Endothelial cell of umbilical vein (primary cell): Measurements from ENCODE around the gene RBM5. TPM values are rescaled to one million over a fixed set of nuclear protein-coding genes. Genes with fewer than 3 reads are reported as not detected.
A peak's percentile ranks its signal among the peaks of the same experiment; 100 is the strongest.

Source experiments
- BruUV-seq: library from RNA; stranded (reverse); fragments of 400-500 nt; replicated peaks from 2 replicates; lab custom pipeline; 2021; lab: Mats Ljungman, UMichigan
- CTCF ChIA-PET: fragments of 300-600, 350-600 bp; sonication (Branson Sonifier 250); formaldehyde crosslinking; loops from one replicate; lab custom pipeline; 2021; ENCODE audit warnings: antibody characterized with exemption, inconsistent platforms; lab: Charles Lee
- POLR2A ChIA-PET: fragments of 300-600, 350-600 bp; sonication (Branson Sonifier 250); formaldehyde crosslinking; loops from one replicate; lab custom pipeline; 2021; ENCODE audit warnings: antibody characterized with exemption, inconsistent platforms; lab: Charles Lee
- DNase-seq: peaks from one replicate; pipeline ENCODE4 v3.0.0-alpha.2; 2011; ENCODE audit warnings: low read depth, low spot score
- FAIRE-seq: peaks from 2 replicates; lab custom pipeline; 2011; peaks lifted over from hg19 to GRCh38; lab: Jason Lieb, UNC
- H2AFZ ChIP-seq: 2 replicates; pipeline ENCODE4 v1.6.0; 2012; ENCODE audit warnings: low read depth, low read length, control low read depth, inconsistent platforms
- H3K27ac ChIP-seq: 2 replicates; pipeline ENCODE4 v1.5.1; 2011; ENCODE audit warnings: low read depth, mild to moderate bottlenecking, control low read depth, low read length, moderate library complexity; ENCODE audit not compliant: insufficient read depth
- H3K27me3 ChIP-seq, 2 experiments: 2 replicates each; pipeline versions ENCODE4 v1.6.0 to v1.6.1; 2011; ENCODE audit warnings: low read length in 2 of 2, mixed read lengths in 1 of 2; ENCODE audit not compliant: control insufficient read depth in 2 of 2, insufficient read depth in 2 of 2
- H3K36me3 ChIP-seq, 2 experiments: 2 replicates in 1 of 2; 3 replicates in 1 of 2; pipeline ENCODE4 v1.5.1; 2011; ENCODE audit warnings: low read length in 2 of 2, mild to moderate bottlenecking in 1 of 2, moderate library complexity in 1 of 2; ENCODE audit not compliant: control insufficient read depth in 2 of 2, insufficient read depth in 2 of 2; ENCODE audit errors: extremely low read depth in 1 of 2
- H3K4me1 ChIP-seq: 3 replicates; pipeline ENCODE4 v1.5.1; 2011; ENCODE audit warnings: mild to moderate bottlenecking, low read length; ENCODE audit not compliant: control insufficient read depth, insufficient read depth; ENCODE audit errors: extremely low read depth
- H3K4me2 ChIP-seq: 2 replicates; pipeline ENCODE4 v1.6.1; 2011; ENCODE audit warnings: low read length, control low read depth, mixed read lengths; ENCODE audit not compliant: insufficient read depth
- H3K4me3 ChIP-seq, 3 experiments: fragments of 200-600 bp in 1 of 3; sonication (generic), shearing (Covaris generic) in 1 of 3; replicated peaks in 1 of 3; 2 replicates each; pipeline ENCODE4 v1.5.1; 2011 to 2016; ENCODE audit warnings: control low read depth in 3 of 3, low read length in 3 of 3, mild to moderate bottlenecking in 2 of 3, inconsistent platforms in 1 of 3, low read depth in 1 of 3, moderate library complexity in 1 of 3; ENCODE audit not compliant: insufficient read depth in 1 of 3
- H3K79me2 ChIP-seq: 2 replicates; pipeline ENCODE4 v1.6.0; 2012; ENCODE audit warnings: low read length, inconsistent platforms; ENCODE audit not compliant: control insufficient read depth, insufficient read depth
- H3K9ac ChIP-seq: replicated peaks from 2 replicates; pipeline ENCODE3; 2011; ENCODE audit warnings: low read length, control low read depth; ENCODE audit not compliant: insufficient read depth; ENCODE audit errors: extremely low read depth
- H3K9me1 ChIP-seq: replicated peaks from 3 replicates; pipeline ENCODE4 v1.6.0; 2011; ENCODE audit warnings: mild to moderate bottlenecking, low read length; ENCODE audit not compliant: control insufficient read depth, insufficient read depth; ENCODE audit errors: extremely low read depth
- H3K9me3 ChIP-seq: replicated peaks from 2 replicates; pipeline ENCODE4 v1.5.1; 2012; ENCODE audit warnings: low read length, inconsistent platforms; ENCODE audit not compliant: control insufficient read depth, insufficient read depth
- H4K20me1 ChIP-seq: replicated peaks from 2 replicates; pipeline ENCODE3; 2011; ENCODE audit warnings: mild to moderate bottlenecking, low read length; ENCODE audit not compliant: control insufficient read depth, insufficient read depth; ENCODE audit errors: extremely low read depth
- EZH2 ChIP-seq: IDR thresholded peaks from 2 replicates; pipeline ENCODE4 v1.6.1; 2012; ENCODE audit warnings: borderline replicate concordance, low read depth, mild to moderate bottlenecking, moderate library complexity, low read length, inconsistent platforms; ENCODE audit not compliant: severe bottlenecking
- FOS ChIP-seq: IDR thresholded peaks from 2 replicates; pipeline ENCODE4 v1.6.1; 2011; ENCODE audit warnings: mild to moderate bottlenecking, low read length, moderate library complexity, borderline replicate concordance; ENCODE audit not compliant: insufficient read depth
- GATA2 ChIP-seq: IDR thresholded peaks from 2 replicates; pipeline ENCODE4 v1.7.0; 2011; ENCODE audit warnings: low read depth, mild to moderate bottlenecking, moderate library complexity, mixed read lengths, low read length; ENCODE audit not compliant: insufficient read length, insufficient read depth
- JUN ChIP-seq: IDR thresholded peaks from 2 replicates; pipeline ENCODE4 v1.6.1; 2011; ENCODE audit warnings: borderline replicate concordance, low read depth; ENCODE audit not compliant: insufficient read length, insufficient read depth
- MYC ChIP-seq: IDR thresholded peaks from one replicate; pipeline ENCODE4 v1.6.1; 2011; ENCODE audit warnings: mild to moderate bottlenecking, low read depth, low read length
- POLR2A ChIP-seq: IDR thresholded peaks from 2 replicates; pipeline ENCODE4 v1.6.1; 2012; ENCODE audit warnings: low read depth, mild to moderate bottlenecking, control low read depth, low read length
- POLR2AphosphoS5 ChIP-seq: IDR thresholded peaks from 2 replicates; pipeline ENCODE4 v1.6.1; 2012; ENCODE audit warnings: low read depth, mild to moderate bottlenecking, control low read depth, low read length, moderate library complexity; ENCODE audit not compliant: insufficient read depth
- dilution Hi-C: fragments of 300-500 bp; cut with MboI; formaldehyde crosslinking; loops from one replicate; pipeline ENCODE4 v1.15.0; 2019; ENCODE audit warnings: low sequenced_read_pairs; ENCODE audit not compliant: extremely low pct_ligation_motif_present
- intact Hi-C: fragments of 100-400 bp; cut with micrococcal nuclease; formaldehyde crosslinking; loops from one replicate; pipeline ENCODE4 v1.10.0; 2022
- polyA plus RNA-seq, 4 experiments: library from polyadenylated mRNA; depleted of rRNA in 3 of 4; stranded (reverse) in 3 of 4; unstranded in 1 of 4; fragments of >200 nt; gene quantifications; 2 replicates each; pipeline versions ENCODE4 v1.2.1 to v1.2.3, GENCODE V29; 2011 to 2012; ENCODE audit warnings: missing spikeins in 1 of 4
- total RNA-seq: library from RNA; stranded (reverse); gene quantifications from 2 replicates; pipeline ENCODE4 v1.2.3, GENCODE V29; 2021
- TF ChIP-seq, protein P1 (sequence below), 2 donors: IDR thresholded peaks; 1 replicate in 1 of 2; 2 replicates in 1 of 2; pipeline ENCODE4 v1.5.1; 2011; ENCODE audit warnings: low read length in 2 of 2, mild to moderate bottlenecking in 2 of 2, moderate library complexity in 2 of 2, control low read depth in 1 of 2, inconsistent platforms in 1 of 2, low read depth in 1 of 2; ENCODE audit not compliant: insufficient read depth in 1 of 2; ENCODE audit errors: extremely low read depth in 1 of 2
- TF ChIP-seq, protein P2 (sequence below): IDR thresholded peaks from 2 replicates; pipeline ENCODE4 v1.6.1; 2011; ENCODE audit not compliant: insufficient read depth, insufficient read length

RBM5 gene
- total and polyA plus RNA-seq, 2 donors (not counting 3 experiments of a cell fraction or from before 2014, with no cell fraction given) = 190 to 218 TPM

- Histone ChIP-seq H3K9ac (peak overlapping the region; percentile 18), H3K36me3 (peaks cover 0 to 9% of the 10 kb centered on the region in 2 experiments), H2AFZ (no peak overlapping the region), H3K79me2 (peaks cover 56% of the 10 kb centered on the region), H3K4me1 (peaks cover 99% of the 10 kb centered on the region), H3K9me3 (no peaks in the 10 kb centered on the region), H3K9me1 (no peaks in the 10 kb centered on the region), H3K27ac (peak overlapping the region; percentile 7), H4K20me1 (no peaks in the 10 kb centered on the region), H3K27me3 (no peaks in the 10 kb centered on the region), H3K4me3 (no peak overlapping the region), H3K4me2 (no peak overlapping the region)
- DNase-seq (no peak), FAIRE-seq (no peak)
- CTCF ChIA-PET = no interaction called here
- intact Hi-C loops = no loop called here
- POLR2A ChIA-PET = interaction anchor here (0.6 kb wide), 1 partner anchor 12 kb away, joined by 3 read pairs; no protein-coding TSS in a partner anchor
- dilution Hi-C loops = no loop called here
- no TSS peak for BruUV-seq
- TF ChIP-seq POLR2A (no peak), POLR2AphosphoS5 (no peak), GATA2 (no peak), JUN (no peak), MYC (no peak), FOS (no peak), EZH2 (no peak)
- TF ChIP-seq, protein P1, sequence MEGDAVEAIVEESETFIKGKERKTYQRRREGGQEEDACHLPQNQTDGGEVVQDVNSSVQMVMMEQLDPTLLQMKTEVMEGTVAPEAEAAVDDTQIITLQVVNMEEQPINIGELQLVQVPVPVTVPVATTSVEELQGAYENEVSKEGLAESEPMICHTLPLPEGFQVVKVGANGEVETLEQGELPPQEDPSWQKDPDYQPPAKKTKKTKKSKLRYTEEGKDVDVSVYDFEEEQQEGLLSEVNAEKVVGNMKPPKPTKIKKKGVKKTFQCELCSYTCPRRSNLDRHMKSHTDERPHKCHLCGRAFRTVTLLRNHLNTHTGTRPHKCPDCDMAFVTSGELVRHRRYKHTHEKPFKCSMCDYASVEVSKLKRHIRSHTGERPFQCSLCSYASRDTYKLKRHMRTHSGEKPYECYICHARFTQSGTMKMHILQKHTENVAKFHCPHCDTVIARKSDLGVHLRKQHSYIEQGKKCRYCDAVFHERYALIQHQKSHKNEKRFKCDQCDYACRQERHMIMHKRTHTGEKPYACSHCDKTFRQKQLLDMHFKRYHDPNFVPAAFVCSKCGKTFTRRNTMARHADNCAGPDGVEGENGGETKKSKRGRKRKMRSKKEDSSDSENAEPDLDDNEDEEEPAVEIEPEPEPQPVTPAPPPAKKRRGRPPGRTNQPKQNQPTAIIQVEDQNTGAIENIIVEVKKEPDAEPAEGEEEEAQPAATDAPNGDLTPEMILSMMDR (IDR thresholded peaks at IDR 0.05; ENCODE audit: extremely low read depth in 1 of 2, insufficient read depth in 1 of 2, low read depth in 1 of 2, low read length in 2 of 2) = no peak
- TF ChIP-seq, protein P2, sequence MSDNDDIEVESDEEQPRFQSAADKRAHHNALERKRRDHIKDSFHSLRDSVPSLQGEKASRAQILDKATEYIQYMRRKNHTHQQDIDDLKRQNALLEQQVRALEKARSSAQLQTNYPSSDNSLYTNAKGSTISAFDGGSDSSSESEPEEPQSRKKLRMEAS = no peak
Observed at GRCh38 chr3:50162034-50162883, 73.5 kb downstream of the RBM5 start.
